GM10266 (cell line): ENCODE data around the gene PICALM.

Source experiments
- DNase-seq: peaks from one replicate; pipeline ENCODE4 v3.0.0; 2012; ENCODE audit errors: extremely low spot score
- CTCF ChIP-seq: IDR thresholded peaks from 2 replicates; pipeline ENCODE4 v1.5.1; 2012; ENCODE audit warnings: mild to moderate bottlenecking, low read depth; ENCODE audit not compliant: control insufficient read depth, insufficient read depth; ENCODE audit errors: missing control alignments

The PICALM gene

GRCh38 chr11:85922367-85922766 lies 146.5 kb downstream of the PICALM start:
- no peak for TF ChIP-seq CTCF
- DNase-seq = no peak

- DNase-seq = no peak
- TF ChIP-seq CTCF = no peak
Measured at GRCh38 chr11:85918910-85919794, 149.7 kb downstream of the PICALM start.

- TF ChIP-seq CTCF = no peak
- no peak for DNase-seq
Measured at GRCh38 chr11:85914425-85914824, 154.5 kb downstream of the PICALM start.

GRCh38 chr11:85913513-85913912 lies 155.4 kb downstream of the PICALM start:
- no peak for TF ChIP-seq CTCF
- no peak for DNase-seq

- DNase-seq = no peak
- TF ChIP-seq CTCF = no peak
Measured at GRCh38 chr11:85912414-85912813, 156.5 kb downstream of the PICALM start.
